Liver (tissue), 9 donors: ENCODE results near the gene MEGF6. TPM values are rescaled to one million over a fixed set of nuclear protein-coding genes. Genes with fewer than 3 reads are reported as not detected.

Experiments used
- DNase-seq: peaks from one replicate; pipeline ENCODE4 v3.0.0-alpha.2; 2017; ENCODE audit warnings: low spot score
- H3K27ac ChIP-seq, 2 donors: one replicate each; pipeline ENCODE4 v1.7.0; 2013; ENCODE audit warnings: inconsistent platforms in 2 of 2, low read length in 2 of 2, control low read depth in 1 of 2, low read depth in 1 of 2, mild to moderate bottlenecking in 1 of 2
- H3K27me3 ChIP-seq, 4 donors: one replicate each; pipeline versions ENCODE4 v1.6.1 to v1.7.0; 2013; ENCODE audit warnings: low read length in 3 of 4, inconsistent platforms in 1 of 4, mild to moderate bottlenecking in 1 of 4, moderate library complexity in 1 of 4; ENCODE audit not compliant: control insufficient read depth in 4 of 4, insufficient read depth in 4 of 4
- H3K36me3 ChIP-seq, 4 donors: one replicate each; pipeline versions ENCODE4 v1.6.1 to v1.7.0; 2013; ENCODE audit warnings: low read length in 3 of 4, mild to moderate bottlenecking in 3 of 4, low read depth in 1 of 4, moderate library complexity in 1 of 4; ENCODE audit not compliant: control insufficient read depth in 4 of 4, insufficient read depth in 3 of 4
- H3K4me1 ChIP-seq, 4 donors: one replicate each; pipeline versions ENCODE4 v1.6.1 to v1.7.0; 2013; ENCODE audit warnings: low read length in 3 of 4, mild to moderate bottlenecking in 3 of 4, moderate library complexity in 1 of 4; ENCODE audit not compliant: control insufficient read depth in 4 of 4, insufficient read depth in 4 of 4
- H3K4me3 ChIP-seq, 3 donors: one replicate each; pipeline versions ENCODE4 v1.6.1 to v1.7.0; 2013; ENCODE audit warnings: low read length in 3 of 3, control low read depth in 1 of 3, low read depth in 1 of 3, mild to moderate bottlenecking in 1 of 3
- H3K9ac ChIP-seq, 2 donors: one replicate each; pipeline ENCODE4 v1.7.0; 2013; ENCODE audit warnings: low read length in 2 of 2, mild to moderate bottlenecking in 2 of 2, moderate library complexity in 2 of 2, control low read depth in 1 of 2, low read depth in 1 of 2
- H3K9me3 ChIP-seq, 4 donors: one replicate each; pipeline versions ENCODE4 v1.6.1 to v1.7.0; 2013; ENCODE audit warnings: low read length in 3 of 4; ENCODE audit not compliant: control insufficient read depth in 4 of 4
- CTCF ChIP-seq: fragments of 150-350 bp; IDR thresholded peaks from 2 replicates; pipeline ENCODE4 v1.5.1; 2017; ENCODE audit warnings: improper control_type of control experiment, low read depth, low read length; ENCODE audit not compliant: missing input control
- EGR1 ChIP-seq, 2 donors: IDR thresholded peaks; 2 replicates each; pipeline ENCODE4 v1.6.1; 2016 to 2018; ENCODE audit warnings: antibody characterized with exemption in 2 of 2, low read depth in 2 of 2
- FOXA1 ChIP-seq: IDR thresholded peaks from 2 replicates; pipeline ENCODE4 v1.6.1; 2016; ENCODE audit warnings: antibody characterized with exemption
- GABPA ChIP-seq, 2 donors: IDR thresholded peaks in 1 of 2; conservative IDR thresholded peaks in 1 of 2; 2 replicates each; pipeline ENCODE4 v1.6.1; 2016; ENCODE audit warnings: antibody characterized with exemption in 2 of 2, mild to moderate bottlenecking in 1 of 2, moderate library complexity in 1 of 2
- HNF4A ChIP-seq, 2 donors: conservative IDR thresholded peaks; 2 replicates each; pipeline ENCODE4 v1.6.1; 2016; ENCODE audit warnings: antibody characterized with exemption in 2 of 2, mild to moderate bottlenecking in 2 of 2
- HNF4G ChIP-seq: IDR thresholded peaks from 2 replicates; pipeline ENCODE4 v1.6.1; 2016; ENCODE audit warnings: antibody characterized with exemption
- JUND ChIP-seq, 2 donors: IDR thresholded peaks; 2 replicates each; pipeline ENCODE4 v1.6.1; 2016; ENCODE audit warnings: antibody characterized with exemption in 2 of 2
- NR2F2 ChIP-seq: IDR thresholded peaks from 2 replicates; pipeline ENCODE4 v1.6.1; 2016; ENCODE audit warnings: antibody characterized with exemption
- RAD21 ChIP-seq, 2 donors: IDR thresholded peaks; 2 replicates each; pipeline ENCODE4 v1.6.1; 2016; ENCODE audit warnings: antibody characterized with exemption in 2 of 2, mild to moderate bottlenecking in 2 of 2
- SP1 ChIP-seq: IDR thresholded peaks from 2 replicates; pipeline ENCODE4 v1.6.1; 2018; ENCODE audit warnings: antibody characterized with exemption, mild to moderate bottlenecking
- TAF1 ChIP-seq: conservative IDR thresholded peaks from 2 replicates; pipeline ENCODE4 v1.6.1; 2016; ENCODE audit warnings: antibody characterized with exemption, mild to moderate bottlenecking
- ZBTB33 ChIP-seq: IDR thresholded peaks from 2 replicates; pipeline ENCODE4 v1.6.1; 2016; ENCODE audit warnings: antibody characterized with exemption
- WGBS: extraction: QIAGEN DNeasy Blood & Tissue Kit; methylation state at CpG from one replicate; pipeline ENCODE4 v1.1.7; 2013; 5-methylcytosine and 5-hydroxymethylcytosine counted together
- polyA plus RNA-seq, 2 donors: library from polyadenylated mRNA; stranded (reverse) in 1 of 2; unstranded in 1 of 2; fragments of 200-250 nt in 1 of 2; fragments of >200 nt in 1 of 2; fragmentation: Nextera tagmentation in 1 of 2; extraction: Ambion mirVana in 1 of 2; gene quantifications; one replicate each; pipeline versions ENCODE4 v1.2.1 to v1.2.3, GENCODE V29; 2013 to 2015
- total RNA-seq, 2 donors: library from RNA; depleted of rRNA; stranded (reverse); fragments of >200 nt; gene quantifications; one replicate each; pipeline ENCODE4 v1.2.3, GENCODE V29; 2014
- TF ChIP-seq, protein P1 (sequence below): IDR thresholded peaks from 2 replicates; pipeline ENCODE4 v1.6.1; 2016; ENCODE audit warnings: antibody characterized with exemption
- TF ChIP-seq, protein P2 (sequence below): IDR thresholded peaks from 2 replicates; pipeline ENCODE4 v1.6.1; 2016; ENCODE audit warnings: antibody characterized with exemption
- donor health status: healthy.
- donor health status: healthy.
- donor health status: healthy.
- donor health status: healthy.
- donor health status: healthy.

MEGF6 gene
- total and polyA plus RNA-seq, 4 donors: 1.3 to 11.0 (median 4.0) TPM

DNA sequence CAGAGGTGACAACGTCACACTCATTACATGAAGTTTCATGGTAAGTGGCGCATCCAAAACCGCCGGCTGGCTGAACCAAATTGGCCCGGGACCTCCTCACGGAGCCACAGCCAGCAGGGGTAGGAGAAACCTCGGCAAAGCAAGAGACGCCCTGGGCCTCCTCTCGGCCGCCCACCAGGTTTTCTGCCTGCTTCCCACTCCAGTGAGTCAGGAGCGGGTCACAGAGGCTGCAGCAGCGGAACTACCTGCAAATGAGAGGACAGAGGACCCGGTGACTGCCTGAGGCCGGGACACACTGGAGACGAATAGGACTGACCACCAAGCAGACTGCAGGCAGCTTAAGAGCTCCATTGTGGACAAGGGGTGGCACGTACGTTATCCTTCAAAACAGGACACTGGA lies 55.0 kb downstream of the MEGF6 start:
- H3K4me1 ChIP-seq: no peaks in the 10 kb centered on the region
- H3K36me3 ChIP-seq: no peaks in the 10 kb centered on the region
- DNase-seq: no peak
- no peak overlapping the region for H3K27ac ChIP-seq
- TF ChIP-seq NR2F2 (no peak), GABPA (IDR thresholded peaks at IDR 0.05 in 1 of 2, conservative IDR thresholded peaks at IDR 0.05 in 1 of 2) (no peak), EGR1 (IDR thresholded peaks at IDR 0.05; ENCODE audit: low read depth in 2 of 2) (no peak), HNF4A (conservative IDR thresholded peaks at IDR 0.05) (no peak), CTCF (no peak)
- no peak overlapping the region for H3K4me3 ChIP-seq
- H3K27me3 ChIP-seq: no peaks in the 10 kb centered on the region
- no peaks in the 10 kb centered on the region for H3K9me3 ChIP-seq
- 82% methylated on average over 17 of the region's 17 CpGs for WGBS
- no peak overlapping the region for H3K9ac ChIP-seq

GRCh38 chr1:3555131-3555920 lies 56.0 kb downstream of the MEGF6 start:
- 80% methylated on average over 25 of the region's 25 CpGs for WGBS
- no peak for DNase-seq
- Histone ChIP-seq H3K9me3 (no peaks in the 10 kb centered on the region), H3K4me3 (no peak overlapping the region), H3K36me3 (no peaks in the 10 kb centered on the region), H3K27me3 (no peaks in the 10 kb centered on the region), H3K27ac (no peak overlapping the region), H3K4me1 (no peaks in the 10 kb centered on the region), H3K9ac (no peak overlapping the region)
- TF ChIP-seq EGR1 (IDR thresholded peaks at IDR 0.05; ENCODE audit: low read depth in 2 of 2) (no peak), TAF1 (no peak), JUND (IDR thresholded peaks at IDR 0.05) (no peak), HNF4A (conservative IDR thresholded peaks at IDR 0.05) (no peak), CTCF (no peak), ZBTB33 (no peak)
- TF ChIP-seq, protein P1, sequence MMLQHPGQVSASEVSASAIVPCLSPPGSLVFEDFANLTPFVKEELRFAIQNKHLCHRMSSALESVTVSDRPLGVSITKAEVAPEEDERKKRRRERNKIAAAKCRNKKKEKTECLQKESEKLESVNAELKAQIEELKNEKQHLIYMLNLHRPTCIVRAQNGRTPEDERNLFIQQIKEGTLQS: no peak

DNA sequence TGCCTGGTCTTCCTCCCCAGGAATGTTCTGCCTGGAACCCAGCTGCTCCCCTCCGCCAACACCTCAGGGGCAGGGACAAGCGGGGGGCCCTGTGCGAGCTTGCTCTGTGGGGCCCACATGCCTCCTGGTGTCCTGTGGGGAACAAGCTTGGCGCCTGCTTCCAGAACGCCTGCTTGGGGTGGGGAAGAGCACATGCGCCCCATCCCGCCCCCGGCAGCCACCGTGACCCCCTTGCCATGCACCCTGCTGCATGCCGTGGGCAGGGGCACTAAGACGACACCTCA lies 57.4 kb downstream of the MEGF6 start:
- no peaks in the 10 kb centered on the region for H3K9me3 ChIP-seq
- DNase-seq: no peak
- H3K4me3 ChIP-seq: no peak overlapping the region
- 88% methylated on average over 11 of the region's 11 CpGs for WGBS
- no peaks in the 10 kb centered on the region for H3K27me3 ChIP-seq
- no peak overlapping the region for H3K9ac ChIP-seq
- no peaks in the 10 kb centered on the region for H3K36me3 ChIP-seq
- no peaks in the 10 kb centered on the region for H3K4me1 ChIP-seq
- no peak overlapping the region for H3K27ac ChIP-seq
- TF ChIP-seq, protein P1: no peak
- TF ChIP-seq, protein P2, sequence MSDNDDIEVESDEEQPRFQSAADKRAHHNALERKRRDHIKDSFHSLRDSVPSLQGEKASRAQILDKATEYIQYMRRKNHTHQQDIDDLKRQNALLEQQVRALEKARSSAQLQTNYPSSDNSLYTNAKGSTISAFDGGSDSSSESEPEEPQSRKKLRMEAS: no peak
- no peak for TF ChIP-seq HNF4A (conservative IDR thresholded peaks at IDR 0.05)
- TF ChIP-seq FOXA1: no peak
- TF ChIP-seq ZBTB33: no peak
- TF ChIP-seq CTCF: no peak
- TF ChIP-seq HNF4G: no peak
- TF ChIP-seq GABPA (IDR thresholded peaks at IDR 0.05 in 1 of 2, conservative IDR thresholded peaks at IDR 0.05 in 1 of 2): no peak
- TF ChIP-seq NR2F2: no peak
- TF ChIP-seq SP1: no peak
- no peak for TF ChIP-seq RAD21 (IDR thresholded peaks at IDR 0.05)
